Measurements from ENCODE around the gene ACSL1.
"Not testable (repeated sequence)": the region's sequence is repeated elsewhere in the genome, so short reads cannot be mapped to it uniquely, and the experiment has no call there.

Gene ACSL1

GRCh38 chr4:184825896-184826690, at the start of gene ACSL1:
TSS of gene ACSL1 (minus strand) at chr4:184825968. CDS start at chr4:184803514, 22,454 bp downstream.
- no peak for DNase-seq

- DNase-seq: no peak
These were observed 47.3 kb upstream of the ACSL1 start for GRCh38 chr4:184873054-184873453.

GRCh38 chr4:184870718-184871117, 45.0 kb upstream of the ACSL1 start:
- DNase-seq: no peak

- no peak for DNase-seq
These were observed 42.9 kb upstream of the ACSL1 start for GRCh38 chr4:184868623-184869022.

GRCh38 chr4:184863916-184864315, 38.1 kb upstream of the ACSL1 start:
- no peak for DNase-seq

- DNase-seq: no peak
These were observed 35.3 kb upstream of the ACSL1 start for GRCh38 chr4:184861047-184861446.

GRCh38 chr4:184860018-184860779, 34.4 kb upstream of the ACSL1 start:
- DNase-seq: no peak

- no peak for DNase-seq
These were observed 31.8 kb upstream of the ACSL1 start for GRCh38 chr4:184857441-184858121.

GRCh38 chr4:184856277-184856609, 30.5 kb upstream of the ACSL1 start:
- DNase-seq: no peak

GRCh38 chr4:184854673-184855072, 28.9 kb upstream of the ACSL1 start:
- DNase-seq: no peak

- no peak for DNase-seq
These were observed 27.7 kb upstream of the ACSL1 start for GRCh38 chr4:184853436-184853835.

- DNase-seq: no peak
These were observed 26.1 kb upstream of the ACSL1 start for GRCh38 chr4:184851886-184852285.

GRCh38 chr4:184851200-184851541, 25.4 kb upstream of the ACSL1 start:
- no peak for DNase-seq

- no peak for DNase-seq
These were observed 24.8 kb upstream of the ACSL1 start for GRCh38 chr4:184850431-184851199.

- no peak for DNase-seq
These were observed 24.2 kb upstream of the ACSL1 start for GRCh38 chr4:184850018-184850417.

- no peak for DNase-seq
These were observed 23.4 kb upstream of the ACSL1 start for GRCh38 chr4:184849185-184849584.

- no peak for DNase-seq
These were observed 22.7 kb upstream of the ACSL1 start for GRCh38 chr4:184848510-184848909.

- no peak for DNase-seq
These were observed 20.8 kb upstream of the ACSL1 start for GRCh38 chr4:184846531-184846930.

GRCh38 chr4:184845367-184846021, 19.7 kb upstream of the ACSL1 start:
- no peak for DNase-seq

- DNase-seq: no peak
These were observed 19.0 kb upstream of the ACSL1 start for GRCh38 chr4:184844742-184845141.

GRCh38 chr4:184843984-184844554, 18.3 kb upstream of the ACSL1 start:
- no peak for DNase-seq

GRCh38 chr4:184839075-184839399, 13.3 kb upstream of the ACSL1 start:
- not testable (repeated sequence) for DNase-seq

All from SHP77 treated with DMSO at 0.1 percent for 48 hours (cell line).